ENCODE data around the gene TRIM31.

Gene TRIM31

GRCh38 chr6:30074331-30075093 lies 38.4 kb downstream of the TRIM31 start:
- no peak for DNase-seq

GRCh38 chr6:30073489-30074235 lies 39.2 kb downstream of the TRIM31 start:
- no peak for DNase-seq

GRCh38 chr6:30071858-30072257 lies 41.0 kb downstream of the TRIM31 start:
- no peak for DNase-seq

GRCh38 chr6:30071081-30071818 lies 41.6 kb downstream of the TRIM31 start:
- DNase-seq = no peak

GRCh38 chr6:30067460-30068139 lies 45.3 kb downstream of the TRIM31 start:
- peak in 1 of 2 experiments; percentile 80 for DNase-seq

GRCh38 chr6:30066577-30067459 lies 46.1 kb downstream of the TRIM31 start, which contains the start of gene PPP1R11:
PPP1R11 (plus strand) TSS chr6:30067198; CDS start chr6:30067411, 213 bp downstream.
- peak; percentile 98 to 99 for DNase-seq

- DNase-seq = no peak
Measured at GRCh38 chr6:30066082-30066481, 46.8 kb downstream of the TRIM31 start.

GRCh38 chr6:30063315-30063714 lies 49.6 kb downstream of the TRIM31 start:
- no peak for DNase-seq

- DNase-seq = no peak
Measured at GRCh38 chr6:30062471-30063178, 50.3 kb downstream of the TRIM31 start.

- DNase-seq = peak in 1 of 2 experiments; percentile 8
Measured at GRCh38 chr6:30061858-30062458, 50.9 kb downstream of the TRIM31 start.

- peak; percentile 94 to 95 for DNase-seq
Measured at GRCh38 chr6:30061092-30061857, 51.6 kb downstream of the TRIM31 start, which contains the start of gene POLR1H. POLR1H (plus strand) TSS chr6:30061265; CDS start chr6:30061525, 260 bp downstream.

GRCh38 chr6:30060606-30061091 lies 52.2 kb downstream of the TRIM31 start:
- DNase-seq = no peak

- DNase-seq = no peak
Measured at GRCh38 chr6:30055513-30055912, 57.4 kb downstream of the TRIM31 start.

GRCh38 chr6:30053682-30054081 lies 59.2 kb downstream of the TRIM31 start:
- no peak for DNase-seq

Data from SHP77 (cell line).